ENCODE measurements around the gene RNF222. TPM values are rescaled to one million over a fixed set of nuclear protein-coding genes. Genes with fewer than 3 reads are reported as not detected.
"Not testable (repeated sequence)": the region's sequence is repeated elsewhere in the genome, so short reads cannot be mapped to it uniquely, and the experiment has no call there.

RNF222 gene
- total RNA-seq, 2 donors from 2014 or later = 0.52 to 0.62 TPM

DNA sequence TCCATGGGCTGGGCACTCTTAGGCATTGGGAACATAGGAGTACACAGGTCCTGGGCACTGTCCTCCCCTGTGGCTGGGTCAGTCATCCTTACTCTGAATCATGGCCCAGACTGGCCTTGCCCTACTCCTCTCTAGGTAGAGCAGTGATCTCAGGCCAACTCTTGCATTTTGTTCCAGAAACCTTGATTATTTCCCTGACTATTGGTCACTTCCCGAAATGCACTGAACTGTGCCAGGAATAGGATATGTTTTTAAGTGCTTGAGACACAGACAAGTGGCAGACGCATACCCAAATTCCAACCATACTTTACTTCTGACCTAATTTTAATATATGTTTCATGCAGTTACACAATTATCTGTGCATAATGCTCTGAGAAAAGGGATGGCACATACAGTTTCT is 31.4 kb downstream of the RNF222 start:
- H3K4me3 Mint-ChIP-seq = no peak overlapping the region
- peaks cover 10% of the 10 kb centered on the region for H3K4me1 Mint-ChIP-seq
- DNase-seq = no peak
- H3K27me3 Mint-ChIP-seq = no peaks in the 10 kb centered on the region
- ATAC-seq = no peak
- peaks cover 9% of the 10 kb centered on the region for H3K36me3 Mint-ChIP-seq (ENCODE audit: low read depth)
- H3K9me3 ChIP-seq (ENCODE audit: control insufficient read depth, low read length, poor library complexity, severe bottlenecking) = no peaks in the 10 kb centered on the region
- H3K27ac Mint-ChIP-seq = no peak overlapping the region

DNA sequence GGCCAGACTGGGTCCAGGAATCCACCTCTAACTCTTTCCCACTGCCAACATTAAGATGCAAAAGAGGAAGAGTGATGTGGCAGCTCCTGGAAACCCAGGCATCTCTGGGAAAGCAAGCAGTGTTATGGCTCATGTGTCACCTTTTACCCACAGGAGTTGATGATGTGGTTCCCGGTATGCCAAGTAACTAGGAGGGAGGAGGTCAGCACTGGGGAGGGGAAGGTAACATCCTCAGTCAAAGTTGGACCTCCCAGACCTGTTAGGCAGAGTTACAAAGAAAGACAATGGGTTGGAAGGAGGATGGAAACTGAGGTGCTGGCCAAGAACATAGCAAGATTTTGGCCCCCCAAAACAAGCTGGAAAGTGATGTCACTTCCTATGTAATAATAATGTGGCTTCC is 32.5 kb downstream of the RNF222 start:
- H3K27ac Mint-ChIP-seq = no peak overlapping the region
- no peak overlapping the region for H3K4me3 Mint-ChIP-seq
- ATAC-seq = no peak

DNA sequence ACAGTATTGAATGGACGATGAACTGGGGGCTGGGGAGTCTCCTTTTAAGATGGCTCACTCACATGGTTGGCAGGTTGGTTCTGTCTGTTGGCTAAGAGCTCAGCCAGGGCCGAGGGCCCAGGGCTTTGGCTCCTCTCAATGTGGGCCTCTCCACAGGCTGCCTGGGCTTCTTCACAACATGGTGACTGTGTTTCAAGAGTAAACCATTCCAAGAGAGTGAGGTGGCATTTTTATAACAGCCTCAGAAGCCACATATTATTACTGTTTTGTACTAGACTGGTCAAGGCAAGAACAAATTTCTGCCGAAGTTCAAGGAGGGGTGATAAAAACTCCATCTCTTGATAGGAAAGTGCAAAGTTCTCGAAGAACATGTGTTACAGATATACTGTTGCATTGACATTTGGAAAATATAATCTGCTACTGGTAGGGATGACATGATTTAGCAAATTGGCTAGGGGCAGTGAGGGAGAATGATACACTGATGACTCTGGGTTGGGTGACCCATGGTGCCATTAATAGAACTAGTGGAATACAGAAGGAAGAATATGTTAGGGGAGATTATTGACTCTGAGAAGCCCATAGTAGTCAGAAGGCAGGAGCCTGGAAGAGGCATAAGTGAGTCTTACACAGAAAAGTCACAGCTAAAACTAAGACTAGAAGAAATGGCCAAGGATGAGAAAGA is 34.8 kb downstream of the RNF222 start:
- H3K9me3 ChIP-seq (ENCODE audit: control insufficient read depth, low read length, poor library complexity, severe bottlenecking) = no peaks in the 10 kb centered on the region
- peaks cover 4% of the 10 kb centered on the region for H3K36me3 Mint-ChIP-seq (ENCODE audit: low read depth)
- ATAC-seq (no peak), DNase-seq (no peak)
- H3K4me3 Mint-ChIP-seq = no peak overlapping the region
- no peaks in the 10 kb centered on the region for H3K27me3 Mint-ChIP-seq
- peaks cover 17% of the 10 kb centered on the region for H3K4me1 Mint-ChIP-seq
- peak overlapping the region; percentile 34 for H3K27ac Mint-ChIP-seq

More for the DNA sequence above, 32.5 kb downstream of the RNF222 start:
- peaks cover 8% of the 10 kb centered on the region for H3K36me3 Mint-ChIP-seq (ENCODE audit: low read depth)
- no peak for DNase-seq
- peaks cover 14% of the 10 kb centered on the region for H3K4me1 Mint-ChIP-seq
- H3K9me3 ChIP-seq (ENCODE audit: control insufficient read depth, low read length, poor library complexity, severe bottlenecking) = no peaks in the 10 kb centered on the region
- no peaks in the 10 kb centered on the region for H3K27me3 Mint-ChIP-seq

DNA sequence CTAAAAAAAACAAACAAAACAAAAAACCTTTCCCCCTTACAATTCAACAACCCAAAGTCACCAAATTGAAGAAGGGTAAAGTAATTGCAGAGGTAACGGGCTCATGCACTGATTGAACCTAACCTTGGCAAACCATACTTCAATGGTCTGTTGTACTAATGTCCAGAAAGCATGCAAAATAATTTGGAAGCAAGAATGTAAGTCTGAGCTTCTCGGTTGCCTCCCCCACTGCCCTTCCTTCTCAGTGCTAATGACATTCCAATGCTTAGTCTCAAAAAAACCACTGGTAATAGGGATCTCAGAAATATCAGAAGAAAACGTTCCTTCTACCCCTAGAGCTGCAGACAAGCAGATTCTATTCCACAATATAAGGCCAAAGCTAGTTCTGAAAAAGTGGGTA is 36.9 kb downstream of the RNF222 start:
- H3K4me1 Mint-ChIP-seq = peaks cover 17% of the 10 kb centered on the region
- H3K36me3 Mint-ChIP-seq (ENCODE audit: low read depth) = peaks cover 2% of the 10 kb centered on the region
- H3K9me3 ChIP-seq (ENCODE audit: control insufficient read depth, low read length, poor library complexity, severe bottlenecking) = no peaks in the 10 kb centered on the region
- peak overlapping the region; percentile 34 for H3K27ac Mint-ChIP-seq
- no peak for ATAC-seq
- no peak overlapping the region for H3K4me3 Mint-ChIP-seq
- no peaks in the 10 kb centered on the region for H3K27me3 Mint-ChIP-seq
- DNase-seq = no peak

DNA sequence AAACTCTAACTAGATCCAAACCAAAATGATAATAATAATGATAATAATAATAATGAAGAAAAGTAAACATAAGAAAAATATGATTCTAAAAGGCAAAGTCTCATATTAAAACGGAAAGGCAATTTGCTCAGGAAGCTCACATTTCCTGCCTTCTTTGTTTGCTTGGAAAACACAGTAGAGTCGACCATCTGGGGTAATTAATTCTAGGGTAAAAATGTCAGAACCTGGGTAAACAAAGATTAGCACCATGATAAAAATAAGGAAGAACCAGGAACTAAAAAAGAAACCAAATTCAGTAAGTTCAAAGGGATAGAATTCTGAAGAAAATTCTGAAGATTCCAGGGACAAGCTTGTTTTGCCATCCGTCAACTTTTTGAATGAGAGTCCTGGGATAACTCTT is 37.4 kb downstream of the RNF222 start:
- H3K9me3 ChIP-seq (ENCODE audit: control insufficient read depth, low read length, poor library complexity, severe bottlenecking) = no peaks in the 10 kb centered on the region
- H3K4me3 Mint-ChIP-seq = no peak overlapping the region
- ATAC-seq (no peak), DNase-seq (no peak)
- no peak overlapping the region for H3K27ac Mint-ChIP-seq
- H3K36me3 Mint-ChIP-seq (ENCODE audit: low read depth) = peaks cover 2% of the 10 kb centered on the region
- H3K4me1 Mint-ChIP-seq = peaks cover 14% of the 10 kb centered on the region
- no peaks in the 10 kb centered on the region for H3K27me3 Mint-ChIP-seq

DNA sequence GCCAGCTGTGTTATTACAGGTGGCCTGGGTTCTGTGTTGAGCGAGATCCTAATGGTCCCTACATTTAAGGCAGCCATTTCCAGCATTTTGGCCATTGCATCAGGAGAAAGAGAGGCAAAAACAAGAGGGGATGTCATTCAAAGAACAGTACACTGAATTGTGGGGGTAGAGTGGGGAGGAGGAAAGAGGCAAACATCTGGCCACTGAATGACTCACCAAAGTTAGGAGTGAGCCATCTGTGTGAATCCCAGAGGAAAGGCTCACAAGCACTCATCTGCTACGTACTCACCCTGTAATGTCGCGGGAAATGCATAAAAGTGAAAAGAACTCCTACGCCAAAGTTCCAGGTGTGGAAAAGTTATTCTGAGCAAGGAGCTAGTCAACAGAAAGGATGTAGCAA is 37.9 kb downstream of the RNF222 start:
- ATAC-seq (no peak), DNase-seq (no peak)
- H3K9me3 ChIP-seq (ENCODE audit: control insufficient read depth, low read length, poor library complexity, severe bottlenecking) = no peaks in the 10 kb centered on the region
- no peak overlapping the region for H3K27ac Mint-ChIP-seq
- H3K4me1 Mint-ChIP-seq = peaks cover 14% of the 10 kb centered on the region
- no peak overlapping the region for H3K4me3 Mint-ChIP-seq
- peaks cover 2% of the 10 kb centered on the region for H3K36me3 Mint-ChIP-seq (ENCODE audit: low read depth)
- no peaks in the 10 kb centered on the region for H3K27me3 Mint-ChIP-seq

DNA sequence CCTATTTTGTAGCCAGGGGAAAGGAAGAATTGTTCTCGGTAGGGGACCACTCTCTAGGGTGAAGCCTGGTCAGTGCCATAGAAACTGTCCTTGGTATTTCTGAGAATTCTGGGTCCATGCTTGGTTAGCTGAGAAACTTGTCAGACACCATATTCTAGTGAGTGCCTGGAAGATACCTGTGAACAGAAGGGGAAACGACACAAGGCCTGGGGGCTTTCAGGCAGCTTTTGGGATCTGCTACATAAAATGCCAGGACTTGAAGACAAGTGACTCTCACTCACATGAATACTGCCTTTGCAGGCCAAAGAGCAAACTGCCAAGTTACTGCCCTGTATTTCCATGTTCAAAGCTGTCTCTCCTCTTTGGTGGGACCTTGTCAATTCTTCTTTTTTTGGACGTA is 39.7 kb downstream of the RNF222 start:
- DNase-seq (no peak), ATAC-seq (no peak)
- Mint-ChIP-seq H3K36me3 (ENCODE audit: low read depth) (peaks cover 2% of the 10 kb centered on the region), H3K27me3 (peaks cover 6% of the 10 kb centered on the region), H3K4me1 (peaks cover 12% of the 10 kb centered on the region), H3K27ac (no peak overlapping the region), H3K4me3 (no peak overlapping the region)
- H3K9me3 ChIP-seq (ENCODE audit: control insufficient read depth, low read length, poor library complexity, severe bottlenecking) = no peaks in the 10 kb centered on the region

DNA sequence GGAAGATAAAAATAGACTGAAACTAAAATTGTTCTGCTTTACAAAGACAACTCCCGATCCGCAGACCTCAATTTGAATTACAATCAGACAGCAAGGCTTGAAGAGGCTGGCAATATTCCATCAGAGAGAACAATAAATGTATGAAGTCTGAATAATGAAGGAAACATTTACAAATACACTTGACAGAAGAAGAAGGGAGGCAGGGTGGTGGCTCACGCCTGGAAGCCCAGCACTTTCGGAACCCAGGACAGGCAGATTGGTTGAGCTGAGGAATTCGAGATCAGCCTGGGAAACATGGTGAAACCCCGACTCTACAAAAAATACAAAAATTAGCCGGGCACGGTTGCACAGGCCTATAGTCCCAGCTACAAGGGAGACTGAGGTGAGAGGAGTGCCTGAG is 43.4 kb downstream of the RNF222 start:
- DNase-seq (no peak), ATAC-seq (no peak)
- no peaks in the 10 kb centered on the region for H3K9me3 ChIP-seq (ENCODE audit: control insufficient read depth, low read length, poor library complexity, severe bottlenecking)
- Mint-ChIP-seq H3K36me3 (ENCODE audit: low read depth) (peaks cover 2% of the 10 kb centered on the region), H3K27ac (no peak overlapping the region), H3K27me3 (peaks cover 16% of the 10 kb centered on the region), H3K4me3 (no peak overlapping the region), H3K4me1 (no peaks in the 10 kb centered on the region)

DNA sequence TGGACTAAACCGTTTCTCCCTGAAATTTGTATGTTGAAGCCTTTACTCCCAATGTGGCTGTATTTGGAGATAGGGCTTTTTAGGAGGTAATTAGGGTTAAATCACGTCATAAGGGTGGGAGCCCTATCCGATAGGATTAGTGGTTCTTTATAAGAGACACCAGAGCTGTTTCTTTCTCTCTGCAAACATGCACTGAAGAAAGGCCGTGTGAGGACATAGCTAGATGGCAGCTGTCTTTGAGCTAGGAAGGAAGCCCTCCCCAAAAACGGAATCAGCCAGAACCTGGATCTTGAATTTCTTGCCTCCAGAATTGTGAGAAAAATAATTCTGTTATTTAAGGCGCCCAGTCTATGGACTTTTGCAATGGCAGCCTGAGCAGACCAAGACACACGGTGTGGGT is 43.9 kb downstream of the RNF222 start:
- Mint-ChIP-seq H3K4me3 (no peak overlapping the region), H3K27ac (no peak overlapping the region), H3K36me3 (ENCODE audit: low read depth) (peaks cover 2% of the 10 kb centered on the region), H3K4me1 (no peaks in the 10 kb centered on the region), H3K27me3 (peaks cover 16% of the 10 kb centered on the region)
- ATAC-seq (no peak), DNase-seq (no peak)
- no peaks in the 10 kb centered on the region for H3K9me3 ChIP-seq (ENCODE audit: control insufficient read depth, low read length, poor library complexity, severe bottlenecking)

DNA sequence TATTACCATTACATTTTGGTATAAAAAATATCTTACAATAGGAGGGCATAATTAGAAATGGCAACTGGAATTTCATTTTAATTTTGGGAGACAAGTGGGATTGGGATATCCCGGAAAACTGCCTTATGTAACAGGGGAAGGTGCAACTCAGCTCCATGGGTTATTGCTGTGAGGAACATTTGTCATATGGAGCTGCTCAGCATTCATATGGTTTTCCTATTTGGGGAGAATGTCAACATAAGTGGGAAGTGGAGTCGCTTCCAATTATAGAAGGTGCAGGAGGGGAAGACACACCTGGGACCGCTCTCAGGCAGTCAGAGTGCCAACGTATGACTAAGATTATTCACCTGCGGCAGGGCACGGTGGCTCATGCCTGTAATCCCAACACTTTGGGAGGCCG is 47.3 kb downstream of the RNF222 start:
- ATAC-seq (no peak), DNase-seq (no peak)
- no peaks in the 10 kb centered on the region for H3K36me3 Mint-ChIP-seq (ENCODE audit: low read depth)
- no peak overlapping the region for H3K4me3 Mint-ChIP-seq
- H3K9me3 ChIP-seq (ENCODE audit: control insufficient read depth, low read length, poor library complexity, severe bottlenecking) = no peaks in the 10 kb centered on the region
- H3K27ac Mint-ChIP-seq = no peak overlapping the region
- no peaks in the 10 kb centered on the region for H3K4me1 Mint-ChIP-seq
- peaks cover 34% of the 10 kb centered on the region for H3K27me3 Mint-ChIP-seq

DNA sequence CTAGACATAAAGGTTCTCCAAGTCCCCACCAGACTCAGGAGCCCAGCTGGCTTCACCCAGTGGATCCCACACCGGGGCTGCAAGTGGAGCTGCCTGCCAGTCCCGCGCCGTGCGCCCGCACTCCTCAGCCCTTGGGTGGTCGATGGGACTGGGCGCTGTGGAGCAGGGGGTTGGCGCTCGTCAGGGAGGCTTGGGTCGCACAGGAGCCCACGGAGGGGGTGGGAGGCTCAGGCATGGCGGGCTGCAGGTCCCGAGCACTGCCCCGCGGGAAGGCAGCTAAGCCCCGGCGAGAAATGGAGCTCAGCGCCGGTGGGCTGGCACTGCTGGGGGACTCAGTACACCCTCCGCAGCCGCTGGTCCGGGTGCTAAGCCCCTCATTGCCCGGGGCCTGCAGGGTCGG is 50.6 kb downstream of the RNF222 start:
- DNase-seq; H3K27ac Mint-ChIP-seq; H3K36me3 Mint-ChIP-seq (ENCODE audit: low read depth); H3K4me3 Mint-ChIP-seq; ATAC-seq; H3K9me3 ChIP-seq (ENCODE audit: control insufficient read depth, low read length, poor library complexity, severe bottlenecking); H3K4me1 Mint-ChIP-seq: not testable (repeated sequence)
- H3K27me3 Mint-ChIP-seq = peaks cover 34% of the 10 kb centered on the region

DNA sequence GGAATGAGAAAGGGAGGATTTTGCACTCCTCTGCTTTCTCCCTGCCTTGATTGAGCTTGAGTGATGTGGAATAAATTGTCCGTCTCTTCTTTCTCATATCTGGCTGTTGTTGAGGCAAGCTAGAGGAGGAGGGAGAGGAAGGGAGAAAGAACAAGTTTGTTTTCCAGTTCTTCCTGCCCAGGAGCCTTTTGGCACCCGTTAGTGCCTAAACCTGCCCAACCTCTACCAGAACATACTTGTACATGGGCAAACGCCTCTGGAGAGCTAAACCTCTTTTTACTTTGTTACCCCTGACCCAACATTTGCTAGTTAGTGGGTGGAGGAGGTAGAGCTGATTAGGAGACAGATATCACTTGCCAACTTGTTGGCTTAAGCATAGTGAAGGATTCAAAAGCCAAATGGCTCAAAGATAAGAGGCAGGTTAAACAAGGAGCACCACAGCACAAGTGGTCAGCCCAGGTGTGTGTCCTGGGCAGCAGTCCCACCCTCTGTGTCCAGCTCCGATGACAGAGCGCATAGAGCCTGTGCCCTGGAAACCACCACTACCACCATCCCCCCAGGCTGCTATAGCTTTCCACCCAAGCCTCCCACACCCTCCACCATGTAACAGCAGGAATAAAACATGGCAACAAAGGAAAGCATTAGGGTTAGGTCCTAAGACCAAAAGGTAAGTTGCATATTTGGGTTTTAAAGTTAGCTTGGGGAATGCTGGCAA is 51.5 kb downstream of the RNF222 start:
- H3K4me1 Mint-ChIP-seq = no peaks in the 10 kb centered on the region
- H3K27ac Mint-ChIP-seq = peak overlapping the region; percentile 39
- H3K36me3 Mint-ChIP-seq (ENCODE audit: low read depth) = no peaks in the 10 kb centered on the region
- no peak for DNase-seq
- H3K27me3 Mint-ChIP-seq = peaks cover 34% of the 10 kb centered on the region
- ATAC-seq = no peak
- no peaks in the 10 kb centered on the region for H3K9me3 ChIP-seq (ENCODE audit: control insufficient read depth, low read length, poor library complexity, severe bottlenecking)
- no peak overlapping the region for H3K4me3 Mint-ChIP-seq

DNA sequence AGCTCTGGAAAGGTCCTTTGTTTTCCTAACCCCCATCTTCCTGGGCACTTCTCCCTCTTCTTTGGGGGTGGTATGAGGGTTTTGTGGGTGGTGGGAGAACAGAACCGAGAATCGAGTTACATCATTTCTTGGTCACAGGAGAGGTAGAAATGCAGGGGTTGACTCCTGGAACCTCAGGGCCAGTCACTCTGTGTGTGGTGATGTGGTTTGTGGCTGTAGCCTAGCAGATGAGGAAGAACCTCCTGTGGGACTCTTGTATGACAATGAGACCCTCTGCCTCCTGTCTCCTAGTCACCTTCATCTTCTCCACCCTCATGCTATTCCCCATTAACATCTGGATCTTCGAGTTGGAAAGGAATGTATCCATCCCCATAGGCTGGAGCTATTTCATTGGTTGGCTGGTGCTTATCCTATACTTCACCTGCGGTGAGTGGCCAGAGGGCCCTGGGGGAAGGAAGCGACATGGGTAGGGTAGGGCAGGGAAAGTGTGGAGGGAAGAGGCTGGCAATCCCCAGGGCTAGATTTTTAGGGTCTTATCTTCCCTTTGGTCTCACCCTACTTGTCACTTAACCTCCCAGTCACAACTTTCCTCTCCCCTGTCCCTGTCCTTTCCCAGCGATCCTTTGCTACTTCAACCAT is 52.5 kb downstream of the RNF222 start:
- no peaks in the 10 kb centered on the region for H3K36me3 Mint-ChIP-seq (ENCODE audit: low read depth)
- DNase-seq (no peak), ATAC-seq (no peak)
- H3K9me3 ChIP-seq (ENCODE audit: control insufficient read depth, low read length, poor library complexity, severe bottlenecking) = no peaks in the 10 kb centered on the region
- peaks cover 32% of the 10 kb centered on the region for H3K27me3 Mint-ChIP-seq
- H3K4me1 Mint-ChIP-seq = no peaks in the 10 kb centered on the region
- H3K4me3 Mint-ChIP-seq = no peak overlapping the region
- peak overlapping the region; percentile 39 for H3K27ac Mint-ChIP-seq

Measured in T-helper 17 cell (primary cell).